GM18508 (cell line): ENCODE data around the gene SLN.
"Not testable (repeated sequence)": the region's sequence is repeated elsewhere in the genome, so short reads cannot be mapped to it uniquely, and the experiment has no call there.

Source experiments
- ATAC-seq: cut with Tn5 transposase; IDR thresholded peaks from one replicate; pipeline ENCODE4 v1.9.1; 2021; ENCODE audit warnings: moderate number of reproducible peaks; ENCODE audit not compliant: insufficient read depth, unreplicated experiment

The SLN gene

GRCh38 chr11:107711861-107712755 lies at the start of gene SLN:
TSS of gene SLN (minus strand) at chr11:107712056.
- ATAC-seq: no peak

GRCh38 chr11:107758719-107759355 lies 47.0 kb upstream of the SLN start:
- not testable (repeated sequence) for ATAC-seq

GRCh38 chr11:107757661-107758060 lies 45.8 kb upstream of the SLN start:
- no peak for ATAC-seq

GRCh38 chr11:107756553-107756952 lies 44.7 kb upstream of the SLN start:
- ATAC-seq: no peak

GRCh38 chr11:107752949-107753822 lies 41.3 kb upstream of the SLN start:
- no peak for ATAC-seq

GRCh38 chr11:107752508-107752907 lies 40.7 kb upstream of the SLN start:
- ATAC-seq: no peak

- ATAC-seq: no peak
Measured at GRCh38 chr11:107751082-107751481, 39.2 kb upstream of the SLN start.

- no peak for ATAC-seq
Measured at GRCh38 chr11:107750313-107750712, 38.5 kb upstream of the SLN start.

- no peak for ATAC-seq
Measured at GRCh38 chr11:107747622-107748021, 35.8 kb upstream of the SLN start.

GRCh38 chr11:107744736-107745135 lies 32.9 kb upstream of the SLN start:
- ATAC-seq: no peak

- ATAC-seq: no peak
Measured at GRCh38 chr11:107743191-107743590, 31.3 kb upstream of the SLN start.

- peak; percentile 81 for ATAC-seq
Measured at GRCh38 chr11:107741044-107741823, 29.4 kb upstream of the SLN start.

- no peak for ATAC-seq
Measured at GRCh38 chr11:107740271-107740670, 28.4 kb upstream of the SLN start.

- ATAC-seq: no peak
Measured at GRCh38 chr11:107736546-107736945, 24.7 kb upstream of the SLN start.

- no peak for ATAC-seq
Measured at GRCh38 chr11:107733518-107733917, 21.7 kb upstream of the SLN start.

GRCh38 chr11:107732689-107733051 lies 20.8 kb upstream of the SLN start:
- ATAC-seq: no peak

GRCh38 chr11:107731941-107732688 lies 20.3 kb upstream of the SLN start:
- no peak for ATAC-seq

GRCh38 chr11:107722662-107723061 lies 10.8 kb upstream of the SLN start:
- no peak for ATAC-seq

- no peak for ATAC-seq
Measured at GRCh38 chr11:107721207-107721606, 9.4 kb upstream of the SLN start.
